GM12864 (cell line): ENCODE measurements around the gene SREBF1.

Experiments used
- DNase-seq: peaks from one replicate; pipeline ENCODE4 v3.0.0-alpha.2; 2011; ENCODE audit warnings: low read depth
- H3K4me3 ChIP-seq: 2 replicates; pipeline ENCODE4 v1.5.1; 2011; ENCODE audit warnings: mild to moderate bottlenecking, low read depth, low read length, control low read depth
- TF ChIP-seq, protein P1 (sequence below): IDR thresholded peaks from 2 replicates; pipeline ENCODE4 v1.5.1; 2011; ENCODE audit warnings: low read depth, mild to moderate bottlenecking, moderate library complexity, low read length, control low read depth, inconsistent platforms; ENCODE audit errors: missing control alignments

Gene SREBF1

GRCh38 chr17:17794382-17794781 lies 42.4 kb downstream of the SREBF1 start:
- no peak overlapping the region for H3K4me3 ChIP-seq
- DNase-seq, result no peak
- TF ChIP-seq, protein P1, sequence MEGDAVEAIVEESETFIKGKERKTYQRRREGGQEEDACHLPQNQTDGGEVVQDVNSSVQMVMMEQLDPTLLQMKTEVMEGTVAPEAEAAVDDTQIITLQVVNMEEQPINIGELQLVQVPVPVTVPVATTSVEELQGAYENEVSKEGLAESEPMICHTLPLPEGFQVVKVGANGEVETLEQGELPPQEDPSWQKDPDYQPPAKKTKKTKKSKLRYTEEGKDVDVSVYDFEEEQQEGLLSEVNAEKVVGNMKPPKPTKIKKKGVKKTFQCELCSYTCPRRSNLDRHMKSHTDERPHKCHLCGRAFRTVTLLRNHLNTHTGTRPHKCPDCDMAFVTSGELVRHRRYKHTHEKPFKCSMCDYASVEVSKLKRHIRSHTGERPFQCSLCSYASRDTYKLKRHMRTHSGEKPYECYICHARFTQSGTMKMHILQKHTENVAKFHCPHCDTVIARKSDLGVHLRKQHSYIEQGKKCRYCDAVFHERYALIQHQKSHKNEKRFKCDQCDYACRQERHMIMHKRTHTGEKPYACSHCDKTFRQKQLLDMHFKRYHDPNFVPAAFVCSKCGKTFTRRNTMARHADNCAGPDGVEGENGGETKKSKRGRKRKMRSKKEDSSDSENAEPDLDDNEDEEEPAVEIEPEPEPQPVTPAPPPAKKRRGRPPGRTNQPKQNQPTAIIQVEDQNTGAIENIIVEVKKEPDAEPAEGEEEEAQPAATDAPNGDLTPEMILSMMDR, result no peak

DNA sequence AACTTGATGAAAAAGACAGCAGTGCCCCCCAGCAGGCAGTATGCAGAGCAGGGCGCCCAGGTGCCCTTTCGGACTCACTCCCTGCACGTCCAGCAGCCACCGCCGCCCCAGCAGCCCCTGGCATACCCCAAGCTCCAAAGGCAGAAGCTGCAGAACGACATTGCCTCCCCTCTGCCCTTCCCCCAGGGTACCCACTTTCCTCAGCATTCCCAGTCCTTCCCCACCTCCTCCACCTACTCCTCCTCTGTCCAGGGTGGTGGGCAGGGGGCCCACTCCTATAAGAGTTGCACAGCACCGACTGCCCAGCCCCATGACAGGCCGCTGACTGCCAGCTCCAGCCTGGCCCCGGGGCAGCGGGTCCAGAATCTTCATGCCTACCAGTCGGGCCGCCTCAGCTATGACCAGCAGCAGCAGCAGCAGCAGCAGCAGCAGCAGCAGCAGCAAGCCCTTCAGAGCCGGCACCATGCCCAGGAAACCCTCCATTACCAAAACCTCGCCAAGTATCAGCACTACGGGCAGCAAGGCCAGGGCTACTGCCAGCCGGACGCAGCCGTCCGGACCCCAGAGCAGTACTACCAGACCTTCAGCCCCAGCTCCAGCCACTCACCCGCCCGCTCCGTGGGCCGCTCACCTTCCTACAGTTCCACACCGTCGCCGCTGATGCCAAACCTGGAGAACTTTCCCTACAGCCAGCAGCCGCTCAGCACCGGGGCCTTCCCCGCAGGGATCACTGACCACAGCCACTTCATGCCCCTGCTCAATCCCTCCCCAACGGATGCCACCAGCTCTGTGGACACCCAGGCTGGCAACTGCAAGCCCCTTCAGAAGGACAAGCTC lies 43.2 kb downstream of the SREBF1 start:
- TF ChIP-seq, protein P1, result no peak
- no peak for DNase-seq
- H3K4me3 ChIP-seq, result no peak overlapping the region

GRCh38 chr17:17792551-17793377 lies 44.0 kb downstream of the SREBF1 start:
- no peak for DNase-seq
- TF ChIP-seq, protein P1, result no peak
- H3K4me3 ChIP-seq, result no peak overlapping the region

GRCh38 chr17:17792037-17792550 lies 44.7 kb downstream of the SREBF1 start:
- H3K4me3 ChIP-seq, result no peak overlapping the region
- DNase-seq, result no peak
- TF ChIP-seq, protein P1, result no peak

DNA sequence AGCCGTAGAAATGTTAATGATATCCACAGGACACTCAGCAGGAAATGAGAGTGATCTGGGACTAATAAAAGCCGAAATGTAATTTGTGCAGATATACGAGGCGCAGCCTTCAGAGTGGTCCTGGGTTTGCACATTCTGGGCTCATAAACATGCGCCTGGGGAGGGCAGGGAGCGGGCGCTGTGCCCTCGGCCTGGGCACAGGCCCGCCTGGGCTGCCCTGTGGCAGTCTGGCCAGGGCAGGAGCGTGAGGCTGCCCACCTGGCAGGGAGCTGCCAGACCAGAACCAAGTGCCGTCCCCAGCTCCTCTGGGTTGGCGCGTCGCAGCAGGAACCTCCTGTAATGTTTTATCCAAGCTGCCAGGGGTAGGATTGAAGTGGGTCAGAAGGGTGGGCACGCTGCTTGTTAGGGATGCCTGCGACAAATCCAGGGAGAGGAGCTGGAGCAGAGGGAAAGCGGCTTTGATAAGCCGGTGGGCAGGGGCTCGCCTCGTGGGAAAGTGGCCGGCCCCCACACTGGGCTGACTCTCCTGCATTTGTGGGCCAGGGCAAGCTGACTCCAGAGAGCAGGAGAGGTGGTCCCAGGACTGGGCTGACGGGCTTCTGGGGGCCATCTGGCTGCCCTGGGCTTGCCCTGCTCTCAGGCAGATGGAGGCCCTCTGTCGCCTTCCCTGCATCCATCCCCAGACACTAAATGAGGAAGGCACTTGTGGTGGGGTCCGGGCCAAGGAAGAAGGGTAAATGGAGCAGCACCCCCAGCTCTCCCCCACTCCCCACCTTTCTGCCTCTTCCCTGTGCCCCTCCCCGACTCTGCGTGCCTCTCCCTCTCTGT lies 45.9 kb downstream of the SREBF1 start:
- H3K4me3 ChIP-seq, result no peak overlapping the region
- no peak for DNase-seq
- TF ChIP-seq, protein P1, result no peak

DNA sequence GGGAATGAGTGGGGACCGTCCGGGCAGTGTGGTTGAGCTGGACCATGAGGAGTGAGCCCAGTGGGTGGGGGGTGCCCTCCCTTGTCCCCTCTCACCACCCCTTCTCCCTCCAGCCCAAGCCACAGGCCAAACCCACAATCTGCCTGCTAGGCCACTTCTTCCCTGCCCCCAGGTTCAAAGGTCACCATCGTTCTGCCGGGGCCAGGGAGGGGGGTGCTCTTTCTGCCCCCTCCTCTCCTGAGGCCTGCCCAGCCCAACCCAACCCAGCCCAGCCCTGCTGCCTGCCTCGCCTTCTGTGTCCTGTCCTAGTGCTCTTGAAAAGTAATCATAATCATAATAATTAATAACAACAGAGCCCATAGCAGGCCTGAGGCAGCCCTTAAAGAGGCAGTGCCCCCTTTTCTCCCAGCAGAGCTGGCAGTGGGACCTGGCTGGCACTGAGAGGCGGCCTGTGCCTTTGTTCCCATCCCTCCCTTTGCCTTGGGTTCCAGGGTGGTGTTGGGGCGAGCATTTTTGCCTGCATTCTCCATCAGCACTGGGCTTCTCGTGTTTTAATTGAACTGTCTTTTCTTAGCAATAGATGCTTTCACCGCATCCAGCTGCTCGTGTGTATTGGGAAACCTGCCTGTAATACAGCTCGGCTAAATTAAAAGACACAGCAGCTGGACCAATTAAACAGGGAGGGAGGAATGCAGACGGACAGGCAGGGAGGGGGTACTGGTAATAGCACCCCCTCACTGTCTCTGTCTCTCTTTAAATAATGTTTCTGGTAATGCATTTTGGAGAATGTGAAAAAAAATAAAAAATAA lies 46.8 kb downstream of the SREBF1 start:
- DNase-seq, result no peak
- TF ChIP-seq, protein P1, result no peak
- no peak overlapping the region for H3K4me3 ChIP-seq
